Activated CD4-positive, alpha-beta memory T cell treated with anti-CD3 and anti-CD28 coated beads for 36 hours (primary cell): ENCODE results near the gene TTI1. TPM values are rescaled to one million over a fixed set of nuclear protein-coding genes. Genes with fewer than 3 reads are reported as not detected.

Experiments used
- CTCF ChIA-PET: fragments of 350-600 bp; sonication (Branson Sonifier 250); formaldehyde crosslinking; loops from one replicate; lab custom pipeline; 2021; ENCODE audit warnings: antibody characterized with exemption, inconsistent platforms; lab: Charles Lee
- POLR2A ChIA-PET: fragments of 350-600 bp; sonication (Branson Sonifier 250); formaldehyde crosslinking; loops from one replicate; lab custom pipeline; 2021; ENCODE audit warnings: antibody characterized with exemption; lab: Charles Lee
- DNase-seq: peaks from one replicate; pipeline ENCODE4 v3.0.0-alpha.2; 2020
- H3K27ac Mint-ChIP-seq: one replicate; pipeline ENCODE4 v1.8.0; 2021; ENCODE audit warnings: mixed read lengths
- H3K27me3 Mint-ChIP-seq: one replicate; pipeline ENCODE4 v1.8.0; 2021; ENCODE audit warnings: mixed read lengths
- H3K36me3 Mint-ChIP-seq: one replicate; pipeline ENCODE4 v1.8.0; 2021; ENCODE audit warnings: mixed read lengths
- H3K4me1 Mint-ChIP-seq: one replicate; pipeline ENCODE4 v1.8.0; 2021; ENCODE audit warnings: low read depth, mixed read lengths
- H3K4me3 Mint-ChIP-seq: one replicate; pipeline ENCODE4 v1.8.0; 2021; ENCODE audit warnings: mild to moderate bottlenecking, mixed read lengths
- H3K9me3 Mint-ChIP-seq: one replicate; pipeline ENCODE4 v1.8.0; 2021; ENCODE audit warnings: mixed read lengths
- intact Hi-C: fragments of 100-400 bp; cut with micrococcal nuclease; formaldehyde crosslinking; loops from one replicate; pipeline ENCODE4 v1.15.1; 2023
- total RNA-seq, 2 experiments: library from RNA; stranded (reverse); gene quantifications; one replicate each; pipeline ENCODE4 v1.2.3, GENCODE V29; 2021

TTI1 gene
- 10 to 100 TPM; 31.8 to 32.7 TPM for total RNA-seq

GRCh38 chr20:38033330-38034107 is at the start of gene TTI1, which contains the start of gene RPRD1B:
TSS of gene TTI1 (minus strand) at chr20:38033456. CDS start at chr20:38013816, 19,640 bp downstream.
TSS of gene RPRD1B (plus strand) at chr20:38033746. CDS start at chr20:38033948, 202 bp downstream.
- no peaks in the 10 kb centered on the region for H3K9me3 Mint-ChIP-seq
- CTCF ChIA-PET: interaction anchor here (0.6 to 2.5 kb wide), 10 partner anchors 13 to 499 kb away, joined by 3 to 8 read pairs (median 4); no protein-coding TSS in a partner anchor
- peak within 1 kb of the TSS; percentile 98 for H3K27ac Mint-ChIP-seq
- H3K27me3 Mint-ChIP-seq: no peaks in the 10 kb centered on the region
- intact Hi-C loops: loop anchor here (1.0 kb wide), 1 partner anchor 439 kb away; the partner anchor contains the start of gene RALGAPB
- H3K4me3 Mint-ChIP-seq: peak within 1 kb of the TSS; percentile 91
- peaks cover 27% of the 10 kb centered on the region for H3K36me3 Mint-ChIP-seq
- POLR2A ChIA-PET: interaction anchor here (1.2 to 2.9 kb wide), 9 partner anchors 11 to 855 kb away, joined by 3 to 17 read pairs (median 6); partner anchors contain the start of gene SNHG17
- peaks cover 66% of the 10 kb centered on the region for H3K4me1 Mint-ChIP-seq
- peak; percentile 94 for DNase-seq

GRCh38 chr20:38082894-38083293 is 49.6 kb upstream of the TTI1 start:
- H3K27me3 Mint-ChIP-seq: no peaks in the 10 kb centered on the region
- H3K36me3 Mint-ChIP-seq: peaks cover 57% of the 10 kb centered on the region
- ChIA-PET POLR2A (no interaction called here), CTCF (interaction anchor here (0.8 to 1.5 kb wide), 2 partner anchors 10 to 25 kb away, joined by 3 to 14 read pairs; no protein-coding TSS in a partner anchor)
- H3K4me1 Mint-ChIP-seq: no peaks in the 10 kb centered on the region
- H3K4me3 Mint-ChIP-seq: no peak overlapping the region
- no peak overlapping the region for H3K27ac Mint-ChIP-seq
- H3K9me3 Mint-ChIP-seq: peaks cover 3% of the 10 kb centered on the region
- DNase-seq: no peak
- intact Hi-C loops: no loop called here

- Mint-ChIP-seq H3K27ac (no peak overlapping the region), H3K9me3 (peaks cover 3% of the 10 kb centered on the region), H3K4me1 (no peaks in the 10 kb centered on the region), H3K4me3 (no peak overlapping the region), H3K27me3 (no peaks in the 10 kb centered on the region), H3K36me3 (peaks cover 56% of the 10 kb centered on the region)
- ChIA-PET CTCF (interaction anchor here (1.1 to 1.2 kb wide), 2 partner anchors 9 to 140 kb away, joined by 3 to 5 read pairs; no protein-coding TSS in a partner anchor), POLR2A (no interaction called here)
- intact Hi-C loops: no loop called here
- no peak for DNase-seq
Measured at GRCh38 chr20:38081575-38081974, 48.3 kb upstream of the TTI1 start.

- CTCF ChIA-PET: interaction anchor here (1.3 kb wide), 1 partner anchor 21 kb away, joined by 4 read pairs; no protein-coding TSS in a partner anchor
- DNase-seq: no peak
- POLR2A ChIA-PET: no interaction called here
- Mint-ChIP-seq H3K4me3 (no peak overlapping the region), H3K9me3 (peaks cover 3% of the 10 kb centered on the region), H3K27ac (no peak overlapping the region), H3K27me3 (no peaks in the 10 kb centered on the region), H3K4me1 (peaks cover 2% of the 10 kb centered on the region), H3K36me3 (peaks cover 46% of the 10 kb centered on the region)
- intact Hi-C loops: no loop called here
Measured at GRCh38 chr20:38079353-38079752, 46.1 kb upstream of the TTI1 start.

- H3K27ac Mint-ChIP-seq: no peak overlapping the region
- no peak for DNase-seq
- CTCF ChIA-PET: interaction anchor here (1.2 to 7.1 kb wide), 2 partner anchors 20 to 145 kb away, joined by 4 to 119 read pairs; no protein-coding TSS in a partner anchor
- H3K9me3 Mint-ChIP-seq: peaks cover 3% of the 10 kb centered on the region
- peaks cover 12% of the 10 kb centered on the region for H3K4me1 Mint-ChIP-seq
- H3K36me3 Mint-ChIP-seq: peaks cover 45% of the 10 kb centered on the region
- intact Hi-C loops: no loop called here
- no peak overlapping the region for H3K4me3 Mint-ChIP-seq
- no peaks in the 10 kb centered on the region for H3K27me3 Mint-ChIP-seq
- POLR2A ChIA-PET: no interaction called here
Measured at GRCh38 chr20:38078084-38078483, 44.8 kb upstream of the TTI1 start.

DNA sequence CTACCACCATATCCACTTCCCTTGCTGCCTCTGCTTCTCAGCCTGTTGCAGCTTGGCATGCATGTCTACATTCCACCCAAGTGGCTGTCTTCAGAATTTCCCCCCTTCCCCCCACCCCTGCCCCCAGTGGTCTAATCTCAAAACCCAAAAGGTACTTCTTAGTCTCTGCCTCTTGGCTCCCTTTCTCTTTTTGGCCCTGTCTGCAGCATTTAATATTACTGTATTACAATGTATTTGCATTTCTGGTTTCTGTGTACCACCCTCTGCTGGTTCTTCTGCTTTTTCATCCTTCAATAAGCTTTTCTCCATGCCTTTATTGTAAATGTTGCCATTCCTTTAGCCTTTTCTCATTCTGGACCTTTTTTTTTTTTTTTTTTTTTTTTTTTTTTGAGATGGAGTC is 43.3 kb upstream of the TTI1 start:
- DNase-seq: no peak
- Mint-ChIP-seq H3K4me3 (no peak overlapping the region), H3K36me3 (peaks cover 52% of the 10 kb centered on the region), H3K27ac (no peak overlapping the region), H3K27me3 (no peaks in the 10 kb centered on the region), H3K9me3 (peaks cover 3% of the 10 kb centered on the region), H3K4me1 (peaks cover 16% of the 10 kb centered on the region)
- intact Hi-C loops: no loop called here
- POLR2A ChIA-PET: no interaction called here
- CTCF ChIA-PET: interaction anchor here (0.7 to 7.1 kb wide), 3 partner anchors 18 to 600 kb away, joined by 3 to 119 read pairs (median 28); no protein-coding TSS in a partner anchor

DNA sequence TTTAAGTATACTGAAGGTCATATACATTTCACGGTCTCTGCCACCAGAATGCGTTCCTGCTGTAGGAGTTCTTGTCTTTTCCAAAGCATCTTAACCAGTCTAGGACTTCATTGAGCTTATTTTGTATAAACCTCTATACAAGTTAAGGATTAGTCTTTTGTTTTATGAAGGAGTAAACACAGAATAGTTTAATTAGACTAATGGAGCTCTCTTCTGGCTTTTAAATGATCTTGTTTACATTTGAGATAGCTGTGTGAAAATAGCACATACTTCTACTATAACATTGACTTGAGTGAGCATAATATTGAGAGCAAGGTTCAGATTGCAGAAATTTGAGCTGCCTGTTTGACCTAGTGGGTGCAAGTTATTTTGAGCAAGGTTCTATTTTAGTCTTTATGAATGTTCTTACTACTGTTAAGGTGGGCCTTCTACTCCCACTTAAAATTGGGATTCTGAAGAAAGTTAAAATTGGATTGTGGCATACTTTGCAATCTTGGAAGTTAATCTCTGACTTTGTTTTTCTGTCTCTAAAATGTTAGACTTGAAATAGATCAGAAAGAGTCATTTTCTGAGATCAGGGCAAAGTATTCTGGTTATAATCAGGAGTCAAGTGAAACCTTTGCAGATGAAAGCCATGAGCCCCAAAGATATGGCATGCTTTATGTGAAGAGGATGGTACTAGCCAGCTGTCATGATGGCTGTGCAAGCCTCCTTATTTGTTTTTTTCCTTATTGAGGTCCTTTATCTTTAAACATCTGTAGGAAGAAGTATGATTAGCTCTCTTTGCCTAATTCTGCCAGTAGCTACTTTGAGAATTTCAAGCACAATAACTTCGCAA is 42.1 kb upstream of the TTI1 start:
- Mint-ChIP-seq H3K9me3 (peaks cover 3% of the 10 kb centered on the region), H3K4me1 (peaks cover 16% of the 10 kb centered on the region), H3K27me3 (no peaks in the 10 kb centered on the region), H3K4me3 (no peak overlapping the region), H3K36me3 (peaks cover 53% of the 10 kb centered on the region), H3K27ac (no peak overlapping the region)
- CTCF ChIA-PET: interaction anchor here (1.2 to 7.1 kb wide), 4 partner anchors 13 to 148 kb away, joined by 3 to 119 read pairs (median 16); no protein-coding TSS in a partner anchor
- POLR2A ChIA-PET: interaction anchor here (0.6 kb wide), 1 partner anchor 704 kb away, joined by 3 read pairs; no protein-coding TSS in a partner anchor
- intact Hi-C loops: no loop called here
- no peak for DNase-seq

GRCh38 chr20:38073307-38074071 is 40.2 kb upstream of the TTI1 start:
- POLR2A ChIA-PET: interaction anchor here (1.0 to 1.3 kb wide), 2 partner anchors 16 to 148 kb away, joined by 4 read pairs; no protein-coding TSS in a partner anchor

GRCh38 chr20:38072898-38073297 is 39.6 kb upstream of the TTI1 start:
- Mint-ChIP-seq H3K4me1 (peaks cover 16% of the 10 kb centered on the region), H3K27ac (no peak overlapping the region), H3K36me3 (peaks cover 45% of the 10 kb centered on the region), H3K27me3 (no peaks in the 10 kb centered on the region), H3K9me3 (no peaks in the 10 kb centered on the region), H3K4me3 (no peak overlapping the region)
- ChIA-PET CTCF (interaction anchor here (0.6 to 7.1 kb wide), 36 partner anchors 7 to 508 kb away, joined by 3 to 119 read pairs (median 5); partner anchors contain the start of gene TTI1), POLR2A (interaction anchor here (1.0 to 1.3 kb wide), 2 partner anchors 15 to 148 kb away, joined by 4 read pairs; no protein-coding TSS in a partner anchor)
- DNase-seq: no peak
- intact Hi-C loops: loop anchor here (5.0 kb wide), 2 partner anchors 94 to 149 kb away; partner anchors contain the start of gene TGM2

More at GRCh38 chr20:38073307-38074071, 40.2 kb upstream of the TTI1 start:
- Mint-ChIP-seq H3K4me1 (peaks cover 16% of the 10 kb centered on the region), H3K27me3 (no peaks in the 10 kb centered on the region), H3K9me3 (no peaks in the 10 kb centered on the region), H3K36me3 (peaks cover 48% of the 10 kb centered on the region), H3K4me3 (no peak overlapping the region), H3K27ac (peak overlapping the region; percentile 2)
- intact Hi-C loops: loop anchor here (5.0 kb wide), 2 partner anchors 94 to 149 kb away; partner anchors contain the start of gene TGM2
- peak; percentile 22 for DNase-seq
- CTCF ChIA-PET: interaction anchor here (0.6 to 7.1 kb wide), 37 partner anchors 8 to 509 kb away, joined by 3 to 119 read pairs (median 5); partner anchors contain the start of gene TTI1

GRCh38 chr20:38067717-38068365 is 34.6 kb upstream of the TTI1 start:
- Mint-ChIP-seq H3K4me1 (peaks cover 2% of the 10 kb centered on the region), H3K27ac (no peak overlapping the region), H3K9me3 (no peaks in the 10 kb centered on the region), H3K36me3 (peaks cover 58% of the 10 kb centered on the region), H3K4me3 (no peak overlapping the region), H3K27me3 (no peaks in the 10 kb centered on the region)
- CTCF ChIA-PET: interaction anchor here (1.0 to 1.5 kb wide), 2 partner anchors 10 to 153 kb away, joined by 3 to 5 read pairs; no protein-coding TSS in a partner anchor
- POLR2A ChIA-PET: no interaction called here
- DNase-seq: no peak
- intact Hi-C loops: no loop called here
